GM03348 (cell line): ENCODE data around the gene SCGB1D1.
"Not testable (repeated sequence)": the region's sequence is repeated elsewhere in the genome, so short reads cannot be mapped to it uniquely, and the experiment has no call there.

Experiments used
- DNase-seq: peaks from one replicate; pipeline ENCODE4 v3.0.0; 2012; ENCODE audit warnings: low spot score

Gene SCGB1D1

GRCh38 chr11:62166371-62166770 lies 23.6 kb upstream of the SCGB1D1 start:
- DNase-seq = no peak

GRCh38 chr11:62169448-62169847 lies 20.6 kb upstream of the SCGB1D1 start:
- DNase-seq = no peak

GRCh38 chr11:62169935-62170334 lies 20.1 kb upstream of the SCGB1D1 start:
- no peak for DNase-seq

GRCh38 chr11:62171261-62171723 lies 18.7 kb upstream of the SCGB1D1 start:
- DNase-seq = peak; percentile 82

GRCh38 chr11:62172294-62172693 lies 17.7 kb upstream of the SCGB1D1 start:
- no peak for DNase-seq

GRCh38 chr11:62176766-62177165 lies 13.2 kb upstream of the SCGB1D1 start:
- DNase-seq = no peak

GRCh38 chr11:62179995-62180394 lies 10.0 kb upstream of the SCGB1D1 start:
- no peak for DNase-seq

- DNase-seq = no peak
Observed at GRCh38 chr11:62181097-62181496, 8.9 kb upstream of the SCGB1D1 start.

- no peak for DNase-seq
Observed at GRCh38 chr11:62182147-62182891, 7.7 kb upstream of the SCGB1D1 start.

- DNase-seq = no peak
Observed at GRCh38 chr11:62186195-62186594, 3.8 kb upstream of the SCGB1D1 start.

- no peak for DNase-seq
Observed at GRCh38 chr11:62193952-62194351, 3.9 kb downstream of the SCGB1D1 start.

- not testable (repeated sequence) for DNase-seq
Observed at GRCh38 chr11:62195010-62195409, 5.0 kb downstream of the SCGB1D1 start.

- no peak for DNase-seq
Observed at GRCh38 chr11:62195945-62196344, 5.9 kb downstream of the SCGB1D1 start.

GRCh38 chr11:62197400-62197799 lies 7.4 kb downstream of the SCGB1D1 start:
- not testable (repeated sequence) for DNase-seq

GRCh38 chr11:62201376-62201775 lies 11.4 kb downstream of the SCGB1D1 start:
- no peak for DNase-seq

- no peak for DNase-seq
Observed at GRCh38 chr11:62202910-62203309, 12.9 kb downstream of the SCGB1D1 start.

GRCh38 chr11:62204430-62204829 lies 14.4 kb downstream of the SCGB1D1 start:
- DNase-seq = no peak

GRCh38 chr11:62205441-62205840 lies 15.4 kb downstream of the SCGB1D1 start:
- no peak for DNase-seq

- not testable (repeated sequence) for DNase-seq
Observed at GRCh38 chr11:62206276-62207066, 16.5 kb downstream of the SCGB1D1 start.

- no peak for DNase-seq
Observed at GRCh38 chr11:62208785-62209144, 18.7 kb downstream of the SCGB1D1 start.

GRCh38 chr11:62217191-62217748 lies 27.3 kb downstream of the SCGB1D1 start:
- DNase-seq = no peak

- DNase-seq = no peak
Observed at GRCh38 chr11:62221498-62221897, 31.5 kb downstream of the SCGB1D1 start.

GRCh38 chr11:62223095-62223494 lies 33.1 kb downstream of the SCGB1D1 start:
- DNase-seq = no peak
